GM21576 (cell line): Measurements from ENCODE around the gene PEX11B.

ENCODE experiments used
- ATAC-seq: cut with Tn5 transposase; IDR thresholded peaks from one replicate; pipeline ENCODE4 v1.9.1; 2021; ENCODE audit warnings: mild to moderate bottlenecking, moderate library complexity; ENCODE audit not compliant: unreplicated experiment

The PEX11B gene, protein sequence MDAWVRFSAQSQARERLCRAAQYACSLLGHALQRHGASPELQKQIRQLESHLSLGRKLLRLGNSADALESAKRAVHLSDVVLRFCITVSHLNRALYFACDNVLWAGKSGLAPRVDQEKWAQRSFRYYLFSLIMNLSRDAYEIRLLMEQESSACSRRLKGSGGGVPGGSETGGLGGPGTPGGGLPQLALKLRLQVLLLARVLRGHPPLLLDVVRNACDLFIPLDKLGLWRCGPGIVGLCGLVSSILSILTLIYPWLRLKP

GRCh38 chr1:145918144-145918991 is at the start of gene PEX11B:
TSS of gene PEX11B (minus strand) at chr1:145918717. CDS start at chr1:145918688, 29 bp downstream.
- ATAC-seq = peak; percentile 66

DNA sequence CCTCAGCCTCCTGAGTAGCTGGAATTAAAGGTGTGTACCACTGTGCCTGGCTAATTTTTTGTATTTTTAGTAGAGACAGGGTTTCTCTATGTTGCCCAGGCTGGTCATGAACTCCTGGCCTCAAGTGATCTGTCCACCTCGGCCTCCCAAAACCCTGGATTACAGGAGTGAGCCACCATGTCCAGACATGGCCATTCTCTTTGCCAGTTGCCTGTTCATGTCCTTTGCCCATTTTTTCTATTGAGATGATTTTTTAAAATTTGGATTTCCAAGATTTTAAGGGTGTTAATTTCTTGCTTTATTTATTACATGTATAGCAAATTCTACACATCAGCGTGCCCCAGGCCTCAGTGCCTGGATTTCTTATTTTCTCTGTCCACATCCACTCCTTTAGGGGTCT is 48.8 kb upstream of the PEX11B start:
- ATAC-seq = no peak

DNA sequence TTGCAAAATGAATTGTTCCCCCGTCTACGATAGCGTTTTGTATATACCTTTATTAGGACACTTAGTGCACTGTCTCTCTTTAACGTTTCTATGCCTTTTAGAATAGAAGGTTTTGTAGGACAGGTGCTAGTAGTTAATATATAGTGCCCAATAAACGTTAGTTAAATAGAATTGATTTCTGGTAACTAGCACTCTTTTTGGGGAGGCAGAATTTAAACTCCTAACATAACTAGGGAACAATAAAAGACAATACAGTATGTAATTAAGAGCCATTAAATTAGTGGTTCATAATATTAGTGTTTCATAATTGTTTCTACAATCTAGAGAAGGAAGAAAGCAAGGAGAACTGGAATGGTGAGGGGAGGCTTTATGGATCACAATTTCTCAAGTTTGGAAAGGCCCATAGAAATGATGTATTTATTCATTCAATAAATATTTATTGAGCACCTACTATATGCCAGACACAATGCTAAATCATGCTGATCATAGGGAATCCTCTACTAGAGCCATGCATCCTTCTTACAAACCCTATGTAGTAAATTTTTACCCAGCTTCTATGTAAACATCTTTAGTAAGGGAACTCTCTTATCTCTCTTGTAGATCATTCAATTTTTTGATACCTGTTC is 46.7 kb upstream of the PEX11B start:
- ATAC-seq = no peak

- peak; percentile 86 for ATAC-seq
Observed at GRCh38 chr1:145964328-145965118, 46.0 kb upstream of the PEX11B start, which contains the start of the genes ANKRD34A and POLR3GL. TSS of gene ANKRD34A (minus strand) at chr1:145964575. CDS start at chr1:145961759, 2,816 bp downstream. TSS of gene POLR3GL (plus strand) at chr1:145964690. CDS start at chr1:145974866, 10,176 bp downstream.

- no peak for ATAC-seq
Observed at GRCh38 chr1:145963265-145964019, 44.9 kb upstream of the PEX11B start.

- ATAC-seq = no peak
Observed at GRCh38 chr1:145962157-145963102, 43.9 kb upstream of the PEX11B start.

GRCh38 chr1:145961425-145962156 is 43.1 kb upstream of the PEX11B start:
- no peak for ATAC-seq

DNA sequence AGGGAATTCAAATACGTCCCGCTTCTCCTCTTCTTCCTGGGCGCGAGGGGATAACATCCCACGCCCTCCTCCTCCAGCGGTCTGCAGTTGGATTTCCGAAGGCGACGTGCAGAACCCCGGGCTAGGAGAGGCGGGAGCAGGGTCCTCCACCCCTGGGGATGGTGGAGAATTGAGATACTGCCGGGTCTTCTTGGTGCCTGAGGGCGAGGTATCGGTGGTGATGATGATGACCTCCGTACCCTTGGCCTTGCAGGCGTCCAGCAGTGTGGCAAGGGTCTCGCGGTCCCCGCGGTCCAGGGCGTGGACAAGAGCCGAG is 42.5 kb upstream of the PEX11B start:
- ATAC-seq = no peak

DNA sequence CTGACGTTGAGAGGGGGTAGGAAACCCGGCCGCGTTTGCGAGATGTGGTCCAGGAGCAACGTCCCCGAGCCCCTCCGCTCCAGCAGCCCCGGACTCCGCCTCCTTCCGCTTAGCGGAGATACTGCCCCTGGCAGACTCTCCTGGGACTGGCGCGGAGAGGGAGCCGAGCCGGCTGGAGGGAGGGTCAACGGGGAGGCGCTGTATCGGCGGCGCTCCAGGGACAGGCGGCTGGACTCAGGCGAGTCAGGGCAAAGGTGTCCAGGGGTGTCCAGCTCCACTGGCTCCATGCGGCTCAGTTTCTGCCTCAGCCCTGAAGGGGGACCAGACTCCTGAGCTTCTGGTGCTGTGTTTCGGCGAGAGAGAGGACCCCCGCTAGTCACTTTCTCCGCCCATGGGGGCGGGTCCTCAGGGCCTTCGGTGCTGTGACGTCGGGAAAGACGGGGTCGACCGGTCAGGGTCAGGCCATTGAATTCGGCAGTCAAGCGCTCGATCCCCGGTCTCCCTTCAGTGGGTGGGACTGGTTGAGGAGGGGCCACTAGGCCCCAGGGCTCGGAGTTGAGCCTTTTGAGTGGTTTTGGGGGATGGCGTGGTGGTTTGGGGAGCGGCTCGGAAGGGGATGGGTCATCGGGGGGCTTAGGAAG is 42.1 kb upstream of the PEX11B start:
- no peak for ATAC-seq

GRCh38 chr1:145959957-145960467 is 41.5 kb upstream of the PEX11B start:
- ATAC-seq = no peak

GRCh38 chr1:145959333-145959732 is 40.8 kb upstream of the PEX11B start:
- ATAC-seq = no peak

DNA sequence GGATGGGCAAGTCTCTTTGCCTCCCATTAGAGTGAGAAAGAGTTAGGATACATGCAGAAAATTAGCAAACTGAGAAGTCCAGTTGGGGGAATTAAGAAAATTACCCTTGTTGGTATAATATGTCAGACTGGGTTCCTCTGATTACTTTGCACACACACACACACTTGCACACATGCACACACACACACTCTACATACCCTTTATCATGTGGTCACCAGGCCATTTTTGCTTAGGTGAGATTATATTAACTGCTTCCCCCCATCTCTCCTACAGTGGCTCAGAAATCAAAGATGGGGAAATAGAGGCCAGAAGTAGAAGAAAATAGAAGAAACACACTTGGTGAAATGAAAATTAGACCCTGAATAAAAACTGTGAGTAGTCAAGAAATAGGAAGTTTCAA is 40.2 kb upstream of the PEX11B start:
- ATAC-seq = no peak

DNA sequence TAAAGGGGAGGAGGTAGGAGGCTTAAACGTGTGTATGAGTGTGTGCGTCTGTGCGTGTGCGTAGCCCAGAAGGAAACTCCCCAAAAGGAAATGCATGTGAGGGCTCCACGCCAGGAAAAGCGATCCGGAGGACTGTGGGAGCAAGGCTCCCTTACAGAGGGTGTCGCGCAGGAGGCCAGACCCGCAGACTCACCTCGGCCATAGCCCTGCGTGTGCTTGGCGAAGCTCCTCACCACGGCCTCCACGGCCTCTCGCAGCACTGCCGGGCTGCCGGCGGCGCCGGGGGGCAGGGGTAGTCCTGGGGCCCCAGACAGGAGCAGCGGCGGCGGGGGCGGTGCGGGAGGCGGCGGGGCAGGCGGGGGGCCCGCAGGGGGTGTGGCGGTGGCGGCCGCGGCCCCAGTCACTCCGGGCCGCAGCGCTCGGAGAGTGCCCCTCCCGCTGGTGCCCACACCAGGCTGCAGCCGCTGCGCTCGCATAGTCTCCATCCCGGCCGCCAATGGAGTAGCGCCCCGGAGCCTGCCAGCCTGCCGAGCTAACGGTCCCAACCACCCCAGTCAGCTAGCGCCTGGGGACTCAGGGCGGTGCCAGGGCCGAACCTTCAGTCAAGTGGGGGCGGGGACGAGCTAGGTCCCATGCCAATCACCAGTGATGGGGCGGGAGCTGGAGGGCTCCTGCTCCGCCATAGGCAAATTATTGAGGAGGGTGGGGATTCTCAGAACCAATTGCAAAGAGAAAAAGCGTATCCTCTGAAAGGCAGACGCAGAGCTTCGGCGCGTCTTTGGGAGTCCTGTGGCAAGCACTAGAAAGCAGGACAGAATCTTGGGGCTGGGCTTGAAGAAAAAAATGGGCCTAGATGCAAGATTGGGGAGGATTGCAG is 39.2 kb upstream of the PEX11B start, which contains the start of gene LIX1L:
Gene LIX1L (minus strand): TSS at position 575 of the 877 bp plus-strand sequence. CDS start 90 bp downstream, at position 485.
- peak; percentile 87 for ATAC-seq

DNA sequence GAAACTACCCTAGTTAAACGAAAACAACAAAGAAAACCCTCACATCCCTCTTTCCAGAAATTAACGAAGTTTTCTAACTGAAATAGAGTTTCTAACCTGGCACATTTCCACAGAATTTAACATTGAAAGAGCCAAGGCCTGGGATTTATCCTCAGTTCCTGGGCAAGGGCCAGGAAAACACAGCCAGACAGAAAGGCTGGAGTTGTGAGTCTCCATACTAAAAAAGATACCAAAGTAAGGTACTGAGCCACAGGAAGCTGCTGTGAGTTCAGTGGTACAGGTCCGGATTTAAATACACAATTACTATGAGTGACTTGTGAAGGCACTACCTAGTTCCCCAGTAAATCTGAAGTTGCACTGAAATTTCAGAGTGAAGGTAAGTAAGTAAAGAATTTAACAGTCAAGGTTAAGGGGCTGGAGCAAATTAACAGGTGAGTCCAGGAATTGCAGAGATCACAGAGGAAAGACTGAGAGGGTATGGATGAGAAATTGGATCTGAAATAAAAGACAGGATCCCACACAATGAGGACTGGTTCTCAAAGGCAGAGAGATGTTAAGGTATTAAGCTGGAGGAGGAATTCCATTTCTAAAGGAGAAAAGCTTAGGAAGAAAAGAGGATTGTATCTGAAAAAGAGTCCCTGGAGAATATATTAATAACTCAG is 38.4 kb upstream of the PEX11B start:
- ATAC-seq = no peak

DNA sequence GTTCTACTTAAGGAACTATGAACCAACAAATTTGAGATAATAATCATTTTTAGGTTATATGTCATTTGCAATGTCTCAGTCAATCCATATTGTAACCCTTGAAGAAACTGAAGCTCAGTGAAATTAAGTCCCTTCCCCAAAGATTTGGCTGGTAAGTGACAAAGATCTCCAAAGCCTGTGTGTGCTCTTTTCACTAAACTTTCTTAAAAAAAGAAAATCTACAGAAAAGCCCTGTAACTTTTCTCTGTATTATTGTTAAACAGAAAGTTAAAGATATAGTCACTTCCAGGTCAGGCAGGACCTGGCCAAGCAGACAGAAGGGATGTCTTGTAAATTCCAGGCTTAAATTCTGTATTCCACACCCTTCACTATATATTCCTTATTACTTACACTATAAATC is 37.8 kb upstream of the PEX11B start:
- no peak for ATAC-seq

- no peak for ATAC-seq
Observed at GRCh38 chr1:145955436-145955835, 36.9 kb upstream of the PEX11B start.
